K562 (cell line): ENCODE data around the gene NCAPG2. TPM values are rescaled to one million over a fixed set of nuclear protein-coding genes. Genes with fewer than 3 reads are reported as not detected.

ENCODE experiments used
- ATAC-seq: fragments of 200-7000 bp; cut with Tn5 transposase; 3 replicates; pipeline ENCODE4 v1.9.1; 2020; ENCODE audit warnings: moderate library complexity
- BruUV-seq: library from RNA; stranded (reverse); fragments of 400-500 nt; replicated peaks from 2 replicates; lab custom pipeline; 2021; lab: Mats Ljungman, UMichigan
- CTCF ChIA-PET: fragments of 300-600 bp; formaldehyde crosslinking; extraction: SDS; loops from one replicate; lab custom pipeline; 2021; ENCODE audit warnings: low intra/inter-chr PET ratio; lab: Yijun Ruan, JAX
- POLR2A ChIA-PET: fragments of 300-600, 350-650 bp; sonication (Branson Sonifier 250); formaldehyde crosslinking; extraction: SDS; loops from one replicate; lab custom pipeline; 2021; ENCODE audit warnings: antibody characterized with exemption, inconsistent platforms; lab: Yijun Ruan, JAX
- DNase-seq, 4 experiments: peaks; one replicate each; pipeline versions ENCODE4 v3.0.0 to v3.0.0-alpha.2; 2011 to 2018; ENCODE audit warnings: low spot score in 3 of 4, mixed read lengths in 3 of 4; ENCODE audit errors: extremely low read depth in 1 of 4
- FAIRE-seq: peaks from 2 replicates; lab custom pipeline; 2011; peaks lifted over from hg19 to GRCh38; lab: Jason Lieb, UNC
- H2AFZ ChIP-seq: 2 replicates; pipeline ENCODE4 v1.6.0; 2011; ENCODE audit warnings: low read depth, low read length, control low read depth, inconsistent platforms
- H3K27ac ChIP-seq: fragments of 200-600 bp; 3 replicates; pipeline ENCODE4 v1.8.0; 2011; ENCODE audit warnings: low read depth, mild to moderate bottlenecking, control low read depth, inconsistent platforms, low read length, moderate library complexity, mixed read lengths; ENCODE audit errors: extremely low read depth
- H3K27me3 ChIP-seq, 2 experiments: fragments of 300-600 bp in 1 of 2; 2 replicates in 1 of 2; 3 replicates in 1 of 2; pipeline versions ENCODE4 v1.6.0 to v1.8.0; 2011; ENCODE audit warnings: inconsistent platforms in 2 of 2, low read length in 2 of 2, mild to moderate bottlenecking in 1 of 2, mixed read lengths in 1 of 2, moderate library complexity in 1 of 2; ENCODE audit not compliant: control insufficient read depth in 2 of 2, insufficient read depth in 2 of 2
- H3K36me3 ChIP-seq: fragments of 300-600 bp; 3 replicates; pipeline ENCODE4 v1.8.0; 2011; ENCODE audit warnings: mild to moderate bottlenecking, low read length, inconsistent platforms; ENCODE audit not compliant: control insufficient read depth, insufficient read depth
- H3K4me1 ChIP-seq, 2 experiments: fragments of 200-600 bp in 1 of 2; replicated peaks in 1 of 2; 2 replicates in 1 of 2; 3 replicates in 1 of 2; pipeline versions ENCODE4 v1.5.1 to v1.8.0; 2011; ENCODE audit warnings: inconsistent platforms in 2 of 2, low read length in 2 of 2, mild to moderate bottlenecking in 1 of 2, mixed read lengths in 1 of 2, moderate library complexity in 1 of 2; ENCODE audit not compliant: control insufficient read depth in 2 of 2, insufficient read depth in 2 of 2
- H3K4me2 ChIP-seq: 2 replicates; pipeline ENCODE4 v1.6.1; 2011; ENCODE audit warnings: low read length, control low read depth, inconsistent platforms, mixed read lengths; ENCODE audit not compliant: insufficient read depth
- H3K4me3 ChIP-seq: fragments of 200-600 bp; sonication (generic), shearing (Covaris generic); 2 replicates; pipeline ENCODE4 v1.5.1; 2016; ENCODE audit warnings: control low read depth, inconsistent platforms
- H3K79me2 ChIP-seq: fragments of 200-600 bp; 3 replicates; pipeline ENCODE4 v1.8.0; 2011; ENCODE audit warnings: low read length, inconsistent platforms; ENCODE audit not compliant: control insufficient read depth, insufficient read depth
- H3K9ac ChIP-seq, 2 experiments: 2 replicates each; pipeline versions ENCODE4 v1.6.0 to v1.6.1; 2011; ENCODE audit warnings: low read depth in 2 of 2, low read length in 2 of 2, control low read depth in 1 of 2, inconsistent platforms in 1 of 2, mild to moderate bottlenecking in 1 of 2, mixed read lengths in 1 of 2; ENCODE audit not compliant: insufficient read depth in 1 of 2
- H3K9me1 ChIP-seq: one replicate; pipeline ENCODE4 v1.6.0; 2011; ENCODE audit warnings: inconsistent platforms, mild to moderate bottlenecking, low read length, moderate library complexity; ENCODE audit not compliant: control insufficient read depth, insufficient read depth
- H3K9me3 ChIP-seq: replicated peaks from 2 replicates; pipeline ENCODE4 v1.5.1; 2011; ENCODE audit warnings: low read depth, low read length, inconsistent platforms; ENCODE audit not compliant: control insufficient read depth, insufficient read depth
- H4K20me1 ChIP-seq: replicated peaks from 2 replicates; pipeline ENCODE4 v1.6.1; 2011; ENCODE audit warnings: low read length, inconsistent platforms, mixed read lengths; ENCODE audit not compliant: control insufficient read depth, insufficient read depth
- CREM ChIP-seq: IDR thresholded peaks from 2 replicates; pipeline ENCODE4 v1.6.1; 2014; ENCODE audit warnings: antibody characterized with exemption, low read depth
- EZH2 ChIP-seq: IDR thresholded peaks from 2 replicates; pipeline ENCODE4 v1.6.1; 2012; ENCODE audit warnings: low read depth, mild to moderate bottlenecking, inconsistent platforms, low read length, borderline replicate concordance
- GATAD2B ChIP-seq: fragments of 450-650 bp; IDR thresholded peaks from 2 replicates; pipeline ENCODE4 v1.6.1; 2017; ENCODE audit warnings: mild to moderate bottlenecking, borderline replicate concordance
- GTF2B ChIP-seq: IDR thresholded peaks from 2 replicates; pipeline ENCODE4 v1.6.1; 2011; ENCODE audit not compliant: insufficient read length; ENCODE audit errors: extremely low read depth
- HMBOX1 ChIP-seq: sonication (generic); IDR thresholded peaks from 2 replicates; pipeline ENCODE4 v1.6.1; 2016
- MAFG ChIP-seq: fragments of 450-650 bp; conservative IDR thresholded peaks from 2 replicates; pipeline ENCODE4 v1.6.1; 2016; ENCODE audit warnings: missing genetic modification characterization, missing compliant biosample characterization
- PREB ChIP-seq: sonication (generic); formaldehyde crosslinking; IDR thresholded peaks from 2 replicates; pipeline ENCODE4 v1.8.1; 2023; ENCODE audit warnings: mild to moderate bottlenecking, missing genetic modification reagents
- SIX5 ChIP-seq, 2 experiments: IDR thresholded peaks; 2 replicates each; pipeline ENCODE4 v1.6.1; 2011; ENCODE audit warnings: low read length in 2 of 2, borderline replicate concordance in 1 of 2, low read depth in 1 of 2, mild to moderate bottlenecking in 1 of 2, moderate library complexity in 1 of 2; ENCODE audit not compliant: insufficient read depth in 1 of 2
- SUPT5H ChIP-seq: fragments of 450-650 bp; IDR thresholded peaks from 2 replicates; pipeline ENCODE4 v1.6.1; 2016
- TAF1 ChIP-seq: IDR thresholded peaks from 2 replicates; pipeline ENCODE4 v1.6.1; 2011; ENCODE audit warnings: mild to moderate bottlenecking, low read length, moderate library complexity; ENCODE audit not compliant: insufficient read depth, control insufficient read depth, severe bottlenecking; ENCODE audit errors: extremely low read depth
- TSHZ1 ChIP-seq: fragments of 250-450 bp; sonication (Bioruptor Pico); IDR thresholded peaks from 2 replicates; pipeline ENCODE4 v1.4.0; 2020; ENCODE audit warnings: mild to moderate bottlenecking, moderate library complexity
- ZKSCAN1 ChIP-seq: fragments of 150-350 bp; IDR thresholded peaks from 2 replicates; pipeline ENCODE4 v1.6.1; 2016; ENCODE audit warnings: low read depth, low read length
- ZNF143 ChIP-seq: sonication (generic); formaldehyde crosslinking; IDR thresholded peaks from 2 replicates; pipeline ENCODE4 v1.9.0; 2022; ENCODE audit warnings: mild to moderate bottlenecking, missing genetic modification reagents
- ZNF23 ChIP-seq: fragments of 250-450 bp; sonication (Bioruptor Pico); IDR thresholded peaks from 2 replicates; pipeline ENCODE4 v1.4.0; 2020; ENCODE audit warnings: mild to moderate bottlenecking
- ZNF316 ChIP-seq: fragments of 450-650 bp; IDR thresholded peaks from 2 replicates; pipeline ENCODE4 v1.6.1; 2016
- ZSCAN32 ChIP-seq: fragments of 450-650 bp; formaldehyde crosslinking; IDR thresholded peaks from 2 replicates; pipeline ENCODE4 v1.4.0; 2020; ENCODE audit warnings: mild to moderate bottlenecking, moderate library complexity
- WGBS: fragments of 100-300 bp; shearing (Covaris generic); methylation state at CpG from one replicate; pipeline ENCODE4 v1.1.6; 2016; ENCODE audit warnings: low coverage, mixed read lengths; ENCODE audit not compliant: insufficient coverage; ENCODE audit errors: missing lambda C conversion rate; 5-methylcytosine and 5-hydroxymethylcytosine counted together
- in situ Hi-C: fragments of 300-500 bp; cut with MboI; formaldehyde crosslinking; loops from 4 replicates; pipeline ENCODE4 v1.15.0; 2018; ENCODE audit warnings: inconsistent platforms, mixed read lengths
- intact Hi-C: fragments of 100-400 bp; cut with micrococcal nuclease; formaldehyde crosslinking; loops from 2 replicates; pipeline ENCODE4 v1.14.2; 2022
- polyA plus RNA-seq, 8 experiments: library from polyadenylated mRNA; depleted of rRNA in 4 of 8; stranded (reverse) in 5 of 8; unstranded in 3 of 8; fragments of >200 nt; fragmentation: Nextera tagmentation in 2 of 8; fragmentation: Illumina TruSeq in 1 of 8; extraction: Ambion mirVana in 2 of 8; extraction: Trizol in 1 of 8; gene quantifications; 2 replicates each; pipeline versions ENCODE4 v1.2.1 to v1.2.3, GENCODE V29; 2011 to 2014; ENCODE audit warnings: inconsistent platforms in 1 of 8, missing spikeins in 1 of 8
- total RNA-seq, 7 experiments: library from RNA; depleted of rRNA in 6 of 7; stranded (reverse); fragments of >200 nt in 6 of 7; fragmentation: Illumina TruSeq in 2 of 7; extraction: Trizol in 2 of 7; gene quantifications; 2 replicates each; pipeline versions ENCODE4 v1.2.1 to v1.2.3, GENCODE V29; 2011 to 2021; ENCODE audit warnings: low replicate concordance in 1 of 7

NCAPG2 gene
- total and polyA plus RNA-seq, 9 of the 15 experiments (the other 6 are each of a cell fraction or from before 2014, with no cell fraction given): 21.5 to 127 (median 86.1) TPM

- no TSS peak for BruUV-seq
- H3K36me3 ChIP-seq: peaks cover 29% of the 10 kb centered on the region; the same call in 2 of the 3 replicates
- FAIRE-seq (no peak), DNase-seq (no peak), ATAC-seq (no peak)
- 91% methylated on average over 22 of the region's 22 CpGs for WGBS
- H3K9me1 ChIP-seq: no peaks in the 10 kb centered on the region
- in situ Hi-C loops: no loop called here
- H4K20me1 ChIP-seq: no peaks in the 10 kb centered on the region
- CTCF ChIA-PET: no interaction called here
- no peak for TF ChIP-seq MAFG (tag)
- no peak for TF ChIP-seq ZNF316
- no peak for TF ChIP-seq TSHZ1
- TF ChIP-seq SIX5 (IDR thresholded peaks at IDR 0.05; ENCODE audit: borderline replicate concordance in 1 of 2, insufficient read depth in 1 of 2, low read depth in 1 of 2, low read length in 2 of 2): no peak
- TF ChIP-seq ZNF23 (CRISPR knock-in tag): no peak
- no peak for TF ChIP-seq ZNF143 (CRISPR knock-in tag)
- TF ChIP-seq CREM: no peak
- TF ChIP-seq TAF1: no peak
- peak; percentile 91 for TF ChIP-seq ZKSCAN1
- TF ChIP-seq PREB (CRISPR knock-in tag): no peak
- no peak for TF ChIP-seq GATAD2B
- TF ChIP-seq GTF2B: no peak
- TF ChIP-seq HMBOX1: no peak
- TF ChIP-seq ZSCAN32: no peak
- TF ChIP-seq EZH2: no peak
- TF ChIP-seq SUPT5H: 0 out of 2 replicates have a peak, but pooled peaks have one; percentile 15
- H3K4me1 ChIP-seq: peaks cover 0 to 6% of the 10 kb centered on the region in 2 experiments; a peak in 1 of 5 replicates
- H3K4me3 ChIP-seq: no peak overlapping the region
- intact Hi-C loops: no loop called here
- no peak overlapping the region for H3K4me2 ChIP-seq
- POLR2A ChIA-PET: no interaction called here
- no peak overlapping the region for H2AFZ ChIP-seq
- H3K27ac ChIP-seq: no peak overlapping the region
- no peaks in the 10 kb centered on the region for H3K27me3 ChIP-seq
- no peaks in the 10 kb centered on the region for H3K9me3 ChIP-seq
- no peaks in the 10 kb centered on the region for H3K79me2 ChIP-seq
- no peak overlapping the region for H3K9ac ChIP-seq
These were observed 101.5 kb downstream of the NCAPG2 start for GRCh38 chr7:158602905-158603772.
